HG03095 (cell line): ENCODE measurements around the gene RALY.
"Not testable (repeated sequence)": the region's sequence is repeated elsewhere in the genome, so short reads cannot be mapped to it uniquely, and the experiment has no call there.

Experiments used
- ATAC-seq: cut with Tn5 transposase; IDR thresholded peaks from one replicate; pipeline ENCODE4 v1.9.1; 2021; ENCODE audit warnings: moderate library complexity; ENCODE audit not compliant: unreplicated experiment

Gene RALY

DNA sequence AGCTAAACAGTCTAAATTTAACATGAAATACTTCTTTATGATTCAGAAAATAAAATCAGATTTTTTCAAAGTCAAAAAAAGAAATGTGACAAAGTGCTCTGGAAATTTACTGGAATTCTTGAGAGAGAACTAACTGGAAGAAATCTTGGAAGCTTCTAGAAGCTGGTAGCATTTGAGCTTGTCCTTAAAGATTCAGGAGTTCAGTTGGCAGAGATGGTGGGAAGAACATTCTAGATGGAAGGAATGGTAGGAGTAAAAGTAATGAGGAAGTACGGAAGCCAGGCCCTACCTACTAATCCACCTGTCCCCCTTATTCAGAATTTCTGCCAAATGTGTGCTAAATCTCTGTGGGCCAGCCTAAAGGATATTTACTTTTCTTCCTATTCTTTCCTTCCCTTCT, 21.2 kb downstream of the RALY start:
- no peak for ATAC-seq

- ATAC-seq = no peak
Observed at GRCh38 chr20:34015401-34016335, 22.0 kb downstream of the RALY start.

GRCh38 chr20:34016736-34017135, 23.0 kb downstream of the RALY start:
- ATAC-seq = no peak

DNA sequence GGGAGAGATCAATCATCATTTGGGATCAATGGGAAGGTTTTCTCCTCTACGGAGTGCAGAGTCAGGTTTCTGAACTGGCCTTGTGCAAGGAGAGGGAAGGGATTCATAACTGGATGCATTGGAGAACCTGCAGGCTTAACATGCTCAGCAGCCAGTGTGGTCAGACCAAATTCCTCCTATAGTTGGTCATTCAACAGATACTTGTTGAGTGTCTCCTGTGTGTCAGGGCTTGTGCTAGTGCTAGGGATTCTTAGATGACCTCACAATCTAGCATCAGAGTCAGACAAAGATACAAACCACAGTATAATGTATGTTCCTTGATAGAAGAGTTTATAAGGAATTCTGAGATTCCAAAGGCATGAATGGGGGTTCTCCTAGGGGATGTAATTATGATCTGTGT, 23.9 kb downstream of the RALY start:
- no peak for ATAC-seq

GRCh38 chr20:34018166-34018565, 24.5 kb downstream of the RALY start:
- ATAC-seq = no peak

- peak; percentile 45 for ATAC-seq
Observed at GRCh38 chr20:34022151-34022838, 28.6 kb downstream of the RALY start.

GRCh38 chr20:34022839-34023234, 29.1 kb downstream of the RALY start:
- no peak for ATAC-seq

GRCh38 chr20:34023937-34024722, 30.4 kb downstream of the RALY start:
- ATAC-seq = no peak

DNA sequence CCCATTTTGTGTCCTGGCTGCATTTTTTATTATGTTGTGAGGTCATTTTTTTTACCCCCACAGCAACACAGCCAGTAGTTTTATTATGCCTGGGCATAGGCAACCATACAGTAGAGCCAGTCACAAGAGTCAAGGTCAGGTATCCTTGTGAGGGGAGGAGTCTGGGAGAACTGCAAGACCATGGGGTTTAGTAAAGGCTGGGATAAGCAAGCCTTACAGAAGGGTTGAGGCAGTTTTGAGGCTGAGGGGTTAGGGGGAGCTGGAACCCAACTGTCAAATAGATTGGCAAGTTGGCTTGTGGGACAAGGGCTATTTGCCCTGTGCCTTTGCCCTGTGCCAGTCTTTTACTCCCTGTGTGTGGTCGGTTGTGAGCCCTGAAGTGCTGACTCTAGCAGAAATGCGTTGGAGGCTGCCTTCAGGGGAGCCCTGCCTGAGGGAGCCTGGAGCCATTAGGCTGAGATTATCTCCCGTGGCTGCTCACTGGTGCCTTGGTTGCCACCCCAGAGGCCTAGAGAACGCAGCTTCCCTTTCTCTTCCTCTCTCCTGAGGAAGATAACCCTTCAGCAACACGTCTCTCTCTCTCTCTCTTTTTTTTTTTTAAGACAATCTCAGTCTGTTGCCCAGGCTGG, 31.1 kb downstream of the RALY start:
- no peak for ATAC-seq

DNA sequence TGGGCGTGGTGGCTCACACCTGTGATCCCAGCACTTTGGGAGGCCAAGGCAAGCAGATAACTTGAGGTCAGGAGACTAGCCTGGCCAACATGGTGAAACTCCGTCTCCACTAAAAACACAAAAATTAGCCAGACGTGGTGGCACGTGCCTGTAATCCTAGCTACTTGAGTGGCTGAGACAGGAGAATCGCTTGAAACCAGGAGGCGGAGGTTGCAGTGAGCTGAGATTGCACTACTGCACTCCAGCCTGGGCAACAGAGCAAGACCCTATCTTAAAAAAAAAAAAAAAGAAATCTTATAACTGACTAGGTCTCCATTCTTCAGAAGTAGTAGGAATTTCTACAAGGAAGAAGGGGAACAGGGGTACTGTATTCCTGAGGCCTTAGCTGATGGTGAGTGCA, 34.3 kb downstream of the RALY start:
- ATAC-seq = not testable (repeated sequence)

DNA sequence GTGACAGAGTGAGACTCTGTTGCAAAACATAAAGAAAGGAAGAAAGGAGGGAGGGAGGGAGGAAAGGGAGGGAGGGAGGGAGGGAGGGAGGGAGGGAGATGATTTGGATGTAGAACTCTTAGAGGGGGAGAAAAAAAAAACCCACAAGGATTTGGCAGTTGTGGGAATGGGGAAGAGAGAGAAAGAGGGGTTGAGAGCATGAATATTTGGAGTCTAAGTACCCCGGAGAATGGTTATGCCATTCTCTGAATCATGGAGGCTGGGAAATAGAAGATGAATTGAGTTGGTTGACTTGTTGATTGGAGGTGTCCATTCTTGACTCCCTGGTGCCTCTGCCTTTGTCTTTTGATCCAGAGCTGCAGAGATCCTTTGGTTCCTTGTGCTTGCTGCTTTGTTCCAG, 35.7 kb downstream of the RALY start:
- ATAC-seq = no peak

GRCh38 chr20:34030456-34030855, 36.7 kb downstream of the RALY start:
- no peak for ATAC-seq

GRCh38 chr20:34033903-34034302, 40.2 kb downstream of the RALY start:
- no peak for ATAC-seq

DNA sequence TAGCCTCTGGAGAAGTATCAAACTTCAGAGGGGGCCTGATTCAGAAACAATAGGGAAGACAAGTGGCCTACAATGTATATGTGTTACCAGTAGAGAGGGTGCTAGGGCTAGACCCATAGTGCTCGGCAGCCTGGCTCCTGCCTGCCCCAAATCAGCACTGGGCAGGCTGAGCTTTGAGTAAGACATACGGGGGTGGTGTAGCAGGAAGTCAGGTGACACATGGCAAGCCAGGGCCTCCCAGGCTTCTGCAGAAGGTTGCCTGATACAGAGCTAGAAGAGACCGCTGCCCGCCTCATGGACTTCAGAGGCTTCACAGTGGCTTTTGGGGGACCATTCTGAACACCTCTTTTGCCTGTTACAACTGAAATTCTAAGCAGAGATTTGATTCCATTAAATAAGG, 43.4 kb downstream of the RALY start:
- ATAC-seq = no peak

DNA sequence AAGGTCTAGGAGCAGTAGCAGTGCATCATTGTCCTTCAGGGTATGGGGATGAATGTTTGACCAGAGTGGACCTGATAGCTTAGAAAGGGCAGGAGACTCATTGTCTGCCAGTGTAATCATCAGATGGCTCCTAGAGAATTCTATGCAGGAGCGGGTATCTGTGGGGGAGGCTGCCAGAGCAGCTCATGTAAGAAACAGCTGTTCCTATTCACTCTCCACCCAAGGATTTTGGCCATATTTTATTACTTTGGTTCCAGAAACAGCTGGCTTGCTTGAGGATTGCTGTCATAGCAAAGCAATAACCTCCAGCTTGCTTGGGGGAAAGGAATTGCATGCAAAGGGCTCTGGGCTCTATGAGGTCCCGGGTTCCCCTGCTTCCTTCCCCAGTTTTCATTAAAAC, 44.1 kb downstream of the RALY start:
- no peak for ATAC-seq

- ATAC-seq = no peak
Observed at GRCh38 chr20:34040300-34040995, 46.7 kb downstream of the RALY start.

DNA sequence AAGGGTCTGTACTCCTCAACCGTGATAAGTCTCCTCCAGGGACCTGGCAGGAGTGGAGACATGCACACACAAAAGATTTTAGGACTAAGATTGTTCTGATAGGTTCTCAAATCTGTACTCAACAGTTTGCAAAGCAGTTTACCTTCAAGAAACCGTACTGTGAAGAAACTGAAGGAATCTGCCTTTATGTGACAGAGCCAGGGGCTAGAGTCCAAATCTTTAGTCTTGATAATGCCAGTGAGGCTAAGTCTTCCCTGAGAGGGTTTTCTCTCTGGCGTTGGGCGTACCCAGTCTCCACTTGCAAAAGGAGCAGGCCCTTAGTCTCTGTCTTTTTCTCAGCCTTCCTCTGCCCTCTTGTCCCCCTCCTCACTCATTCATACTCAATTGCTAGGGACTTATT, 47.5 kb downstream of the RALY start:
- no peak for ATAC-seq

DNA sequence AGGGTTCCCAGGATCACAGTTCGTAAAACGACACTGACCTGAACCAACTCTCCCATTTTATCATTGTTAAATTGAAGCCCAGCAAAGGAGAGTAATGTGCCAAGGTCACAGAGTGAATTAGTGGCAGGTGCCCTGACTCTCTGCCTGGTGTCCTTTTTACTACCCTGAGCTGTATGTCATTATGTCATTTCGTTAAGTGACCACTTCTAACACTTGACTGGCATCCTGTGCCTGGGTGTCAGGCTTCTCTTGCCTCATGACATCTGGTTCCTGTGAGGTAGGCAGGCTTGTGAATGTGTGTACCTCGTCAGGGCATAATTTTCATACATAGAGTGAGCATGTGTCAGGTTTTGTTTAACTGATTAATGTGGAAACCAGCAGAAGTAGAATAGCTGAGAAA, 48.6 kb downstream of the RALY start:
- no peak for ATAC-seq

- ATAC-seq = no peak
Observed at GRCh38 chr20:34043025-34043424, 49.3 kb downstream of the RALY start.

GRCh38 chr20:34045294-34045693, 51.6 kb downstream of the RALY start:
- no peak for ATAC-seq
